Hepatocyte (in vitro differentiated cells): Measurements from ENCODE around the gene MOV10. TPM values are rescaled to one million over a fixed set of nuclear protein-coding genes. Genes with fewer than 3 reads are reported as not detected.
A peak's percentile ranks its signal among the peaks of the same experiment; 100 is the strongest.

Experiments
- DNase-seq: peaks from one replicate; pipeline ENCODE4 v3.0.0-alpha.2; 2016; ENCODE audit warnings: low spot score
- H2AFZ ChIP-seq: fragments of 200-600 bp; sonication (generic); 2 replicates; pipeline ENCODE4 v1.6.0; 2016; ENCODE audit warnings: antibody characterized with exemption, mild to moderate bottlenecking
- H3K27ac ChIP-seq: fragments of 200-600 bp; sonication (generic); 2 replicates; pipeline ENCODE4 v1.5.1; 2016; ENCODE audit warnings: mild to moderate bottlenecking
- H3K27me3 ChIP-seq: fragments of 200-600 bp; sonication (generic); 2 replicates; pipeline ENCODE4 v1.6.1; 2016
- H3K36me3 ChIP-seq: fragments of 200-600 bp; sonication (generic); replicated peaks from 2 replicates; pipeline ENCODE4 v1.5.1; 2016; ENCODE audit warnings: low read depth; ENCODE audit not compliant: insufficient read depth
- H3K4me1 ChIP-seq: fragments of 200-600 bp; sonication (generic); 2 replicates; pipeline ENCODE4 v1.5.1; 2016; ENCODE audit warnings: mild to moderate bottlenecking, moderate library complexity; ENCODE audit not compliant: insufficient read depth
- H3K4me2 ChIP-seq: fragments of 200-600 bp; sonication (generic); 2 replicates; pipeline ENCODE4 v1.6.0; 2016
- H3K4me3 ChIP-seq: fragments of 200-600 bp; sonication (generic); 2 replicates; pipeline ENCODE4 v1.5.1; 2016; ENCODE audit warnings: mild to moderate bottlenecking
- H3K79me2 ChIP-seq: fragments of 200-600 bp; sonication (generic); 2 replicates; pipeline ENCODE4 v1.6.0; 2017; ENCODE audit warnings: mild to moderate bottlenecking
- H3K9me2 ChIP-seq: fragments of 200-600 bp; sonication (generic); replicated peaks from 2 replicates; pipeline ENCODE4 v1.6.0; 2017; ENCODE audit warnings: mild to moderate bottlenecking; ENCODE audit not compliant: insufficient read depth
- H3K9me3 ChIP-seq: fragments of 200-600 bp; sonication (generic); 2 replicates; pipeline ENCODE4 v1.5.1; 2016; ENCODE audit warnings: low read depth, mild to moderate bottlenecking
- H4K20me1 ChIP-seq: fragments of 200-600 bp; sonication (generic); 2 replicates; pipeline ENCODE4 v1.6.0; 2016; ENCODE audit warnings: mild to moderate bottlenecking; ENCODE audit not compliant: insufficient read depth, poor library complexity, severe bottlenecking
- EZH2 ChIP-seq: fragments of 200-600 bp; sonication (generic); IDR thresholded peaks from 2 replicates; pipeline ENCODE4 v1.6.1; 2016; ENCODE audit warnings: antibody characterized with exemption, mild to moderate bottlenecking, borderline replicate concordance
- EZH2phosphoT487 ChIP-seq: fragments of 200-600 bp; sonication (generic); IDR thresholded peaks from one replicate; pipeline ENCODE4 v1.6.1; 2018; ENCODE audit warnings: antibody characterized with exemption, mild to moderate bottlenecking, low read depth, moderate library complexity; ENCODE audit not compliant: unreplicated experiment, severe bottlenecking
- WGBS: methylation state at CpG from one replicate; pipeline ENCODE4 v1.1.6; 2016; ENCODE audit warnings: low lambda C conversion rate; ENCODE audit errors: missing lambda C conversion rate; 5-methylcytosine and 5-hydroxymethylcytosine counted together
- polyA plus RNA-seq: library from polyadenylated mRNA; unstranded; fragments of >200 nt; fragmentation: Nextera tagmentation; extraction: Ambion mirVana; gene quantifications from 2 replicates; pipeline ENCODE4 v1.2.1, GENCODE V29; 2016
- total RNA-seq: library from RNA; depleted of rRNA; stranded (reverse); fragments of >200 nt; gene quantifications from 2 replicates; pipeline ENCODE4 v1.2.3, GENCODE V29; 2014
- TF ChIP-seq, protein P1 (sequence below): fragments of 200-600 bp; sonication (generic); IDR thresholded peaks from 2 replicates; pipeline ENCODE4 v1.5.1; 2016; ENCODE audit warnings: antibody characterized with exemption, mild to moderate bottlenecking; ENCODE audit not compliant: poor library complexity

MOV10 gene
- total and polyA plus RNA-seq, 2 experiments from 2014 or later = 98.2 to 133 TPM

- WGBS = 3% methylated on average over 13 of the region's 13 CpGs
- peak; percentile 94 for DNase-seq
- TF ChIP-seq EZH2 (no peak), EZH2phosphoT487 (no peak)
- TF ChIP-seq, protein P1, sequence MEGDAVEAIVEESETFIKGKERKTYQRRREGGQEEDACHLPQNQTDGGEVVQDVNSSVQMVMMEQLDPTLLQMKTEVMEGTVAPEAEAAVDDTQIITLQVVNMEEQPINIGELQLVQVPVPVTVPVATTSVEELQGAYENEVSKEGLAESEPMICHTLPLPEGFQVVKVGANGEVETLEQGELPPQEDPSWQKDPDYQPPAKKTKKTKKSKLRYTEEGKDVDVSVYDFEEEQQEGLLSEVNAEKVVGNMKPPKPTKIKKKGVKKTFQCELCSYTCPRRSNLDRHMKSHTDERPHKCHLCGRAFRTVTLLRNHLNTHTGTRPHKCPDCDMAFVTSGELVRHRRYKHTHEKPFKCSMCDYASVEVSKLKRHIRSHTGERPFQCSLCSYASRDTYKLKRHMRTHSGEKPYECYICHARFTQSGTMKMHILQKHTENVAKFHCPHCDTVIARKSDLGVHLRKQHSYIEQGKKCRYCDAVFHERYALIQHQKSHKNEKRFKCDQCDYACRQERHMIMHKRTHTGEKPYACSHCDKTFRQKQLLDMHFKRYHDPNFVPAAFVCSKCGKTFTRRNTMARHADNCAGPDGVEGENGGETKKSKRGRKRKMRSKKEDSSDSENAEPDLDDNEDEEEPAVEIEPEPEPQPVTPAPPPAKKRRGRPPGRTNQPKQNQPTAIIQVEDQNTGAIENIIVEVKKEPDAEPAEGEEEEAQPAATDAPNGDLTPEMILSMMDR = no peak
- H3K4me1 ChIP-seq = peaks cover 48% of the 10 kb centered on the region
- peak overlapping the region; percentile 97 for H3K27ac ChIP-seq
- H2AFZ ChIP-seq = no peak overlapping the region
- H3K27me3 ChIP-seq = no peaks in the 10 kb centered on the region
- no peaks in the 10 kb centered on the region for H3K9me3 ChIP-seq
- H3K9me2 ChIP-seq = no peaks in the 10 kb centered on the region
- H3K36me3 ChIP-seq = no peaks in the 10 kb centered on the region
- H3K4me3 ChIP-seq = peak overlapping the region; percentile 100
- H3K79me2 ChIP-seq = peaks cover 40% of the 10 kb centered on the region
- peak overlapping the region; percentile 91 for H3K4me2 ChIP-seq
- H4K20me1 ChIP-seq = peaks cover 3% of the 10 kb centered on the region
These were observed 30.6 kb downstream of the MOV10 start for GRCh38 chr1:112704934-112705627.

GRCh38 chr1:112706505-112707220 lies 32.2 kb downstream of the MOV10 start, which contains the start of gene RHOC:
Gene RHOC (minus strand): TSS chr1:112707127. CDS start chr1:112703799, 3,328 bp downstream.
- Histone ChIP-seq H3K4me1 (peaks cover 33% of the 10 kb centered on the region), H3K9me2 (no peaks in the 10 kb centered on the region), H2AFZ (peak within 1 kb of the TSS; percentile 68), H3K4me2 (peak within 1 kb of the TSS; percentile 91), H4K20me1 (peaks cover 3% of the 10 kb centered on the region), H3K27ac (peak within 1 kb of the TSS; percentile 97), H3K4me3 (peak within 1 kb of the TSS; percentile 100), H3K9me3 (no peaks in the 10 kb centered on the region), H3K27me3 (no peaks in the 10 kb centered on the region), H3K79me2 (peaks cover 40% of the 10 kb centered on the region), H3K36me3 (no peaks in the 10 kb centered on the region)
- TF ChIP-seq EZH2phosphoT487 (no peak), EZH2 (no peak)
- TF ChIP-seq, protein P1 = no peak
- peak; percentile 93 for DNase-seq
- WGBS = 0% methylated on average over 11 of the region's 61 CpGs

DNA sequence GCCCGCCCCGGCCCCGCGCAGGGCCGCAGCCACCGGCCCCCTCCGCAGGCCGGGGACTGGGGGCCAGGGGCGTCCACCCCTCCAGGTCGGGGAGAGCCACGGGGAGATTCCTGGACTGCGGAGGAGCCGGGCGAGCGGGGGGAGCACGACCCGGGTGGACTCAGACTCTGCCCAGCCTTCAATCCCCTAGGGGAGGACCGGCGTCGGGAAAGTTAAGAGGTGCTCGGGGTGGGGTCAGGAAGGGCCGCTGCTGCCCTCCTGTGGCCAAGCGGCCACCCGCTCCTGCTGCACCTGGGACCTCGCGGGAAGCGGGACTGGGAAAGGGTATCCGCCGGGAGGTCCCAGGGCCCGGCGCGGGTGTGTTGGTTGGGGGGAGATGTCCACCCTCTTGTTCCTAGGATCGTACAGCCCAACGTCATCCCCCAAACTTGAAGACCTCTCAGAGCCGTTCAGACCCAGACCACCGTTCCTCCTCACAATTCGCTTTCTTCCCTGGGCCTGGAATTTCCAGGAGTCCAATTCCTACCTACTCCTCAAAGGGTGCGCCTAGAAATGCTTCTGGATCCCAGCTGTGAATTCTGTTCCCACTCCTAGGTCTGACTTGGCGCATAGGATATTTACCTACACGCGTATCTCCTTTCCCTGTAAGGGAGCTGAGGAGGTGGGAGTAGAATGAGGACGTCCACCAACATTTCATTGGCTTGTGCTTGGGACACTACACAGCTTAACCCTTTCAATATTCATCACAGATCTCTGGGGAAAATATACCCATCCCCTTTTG lies 33.0 kb downstream of the MOV10 start:
- Histone ChIP-seq H3K4me1 (peaks cover 26% of the 10 kb centered on the region), H3K4me2 (peak overlapping the region; percentile 81), H3K36me3 (no peaks in the 10 kb centered on the region), H3K79me2 (peaks cover 36% of the 10 kb centered on the region), H3K9me3 (no peaks in the 10 kb centered on the region), H4K20me1 (peaks cover 3% of the 10 kb centered on the region), H3K9me2 (no peaks in the 10 kb centered on the region), H2AFZ (peak overlapping the region; percentile 68), H3K4me3 (peak overlapping the region; percentile 100), H3K27ac (peak overlapping the region; percentile 97), H3K27me3 (no peaks in the 10 kb centered on the region)
- WGBS = 9% methylated on average over 26 of the region's 42 CpGs
- DNase-seq = peak; percentile 96
- no peak for TF ChIP-seq EZH2phosphoT487
- TF ChIP-seq, protein P1 = peak; percentile 98
